ENCODE data around the gene DAG1. TPM values are rescaled to one million over a fixed set of nuclear protein-coding genes. Genes with fewer than 3 reads are reported as not detected.

Gene DAG1
- polyA plus RNA-seq, 1 of the 3 experiments (the other 2 are of a cell fraction) = 54.4 TPM

DNA sequence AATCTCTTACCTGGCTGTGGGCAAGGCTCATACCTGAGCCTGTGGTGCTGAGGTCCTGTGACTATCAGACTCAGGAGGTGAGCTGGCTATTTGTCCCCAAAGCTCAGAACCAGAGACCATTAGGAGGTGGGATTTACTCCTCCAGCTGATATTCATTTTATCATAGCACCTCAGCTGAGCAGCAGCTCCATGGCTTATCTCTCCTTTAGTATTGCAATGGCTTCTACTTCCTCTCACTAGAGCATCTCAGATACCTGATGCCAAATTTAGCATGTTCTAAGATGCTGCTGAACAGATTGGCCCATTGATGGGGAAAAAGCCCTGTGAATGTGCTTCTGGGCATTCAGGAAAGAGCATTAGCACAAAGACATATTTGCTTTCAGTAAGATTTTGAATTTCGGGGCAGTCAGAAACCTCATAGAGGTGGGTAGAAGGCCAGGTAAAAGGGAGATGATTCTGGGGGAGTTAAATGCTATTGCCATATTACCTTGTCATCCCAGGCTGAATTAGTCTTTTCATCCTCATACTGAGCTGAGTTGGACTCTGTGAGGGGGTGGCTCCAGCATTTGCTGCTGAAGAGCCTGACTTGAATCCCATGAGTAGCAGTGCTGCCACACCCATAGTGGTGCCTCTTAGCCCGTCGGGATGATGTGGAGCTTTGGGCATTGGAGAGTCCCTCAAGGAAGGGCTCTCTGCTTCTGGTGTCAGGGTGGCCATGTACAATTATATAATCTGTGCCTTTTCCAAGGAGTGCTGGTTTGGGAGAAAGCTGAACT lies 86.6 kb downstream of the DAG1 start (continued):
- no peak for TF ChIP-seq USF1 (IDR thresholded peaks at IDR 0.05; ENCODE audit: borderline replicate concordance, low read depth)
- TF ChIP-seq FOSL2 (IDR thresholded peaks at IDR 0.05; ENCODE audit: borderline replicate concordance, low read depth) = no peak
- no peak for TF ChIP-seq FOXJ3 (CRISPR knock-in tag; IDR thresholded peaks at IDR 0.05)
- TF ChIP-seq TEAD4 (IDR thresholded peaks at IDR 0.05; ENCODE audit: borderline replicate concordance, insufficient read depth) = no peak
- TF ChIP-seq, protein P1, sequence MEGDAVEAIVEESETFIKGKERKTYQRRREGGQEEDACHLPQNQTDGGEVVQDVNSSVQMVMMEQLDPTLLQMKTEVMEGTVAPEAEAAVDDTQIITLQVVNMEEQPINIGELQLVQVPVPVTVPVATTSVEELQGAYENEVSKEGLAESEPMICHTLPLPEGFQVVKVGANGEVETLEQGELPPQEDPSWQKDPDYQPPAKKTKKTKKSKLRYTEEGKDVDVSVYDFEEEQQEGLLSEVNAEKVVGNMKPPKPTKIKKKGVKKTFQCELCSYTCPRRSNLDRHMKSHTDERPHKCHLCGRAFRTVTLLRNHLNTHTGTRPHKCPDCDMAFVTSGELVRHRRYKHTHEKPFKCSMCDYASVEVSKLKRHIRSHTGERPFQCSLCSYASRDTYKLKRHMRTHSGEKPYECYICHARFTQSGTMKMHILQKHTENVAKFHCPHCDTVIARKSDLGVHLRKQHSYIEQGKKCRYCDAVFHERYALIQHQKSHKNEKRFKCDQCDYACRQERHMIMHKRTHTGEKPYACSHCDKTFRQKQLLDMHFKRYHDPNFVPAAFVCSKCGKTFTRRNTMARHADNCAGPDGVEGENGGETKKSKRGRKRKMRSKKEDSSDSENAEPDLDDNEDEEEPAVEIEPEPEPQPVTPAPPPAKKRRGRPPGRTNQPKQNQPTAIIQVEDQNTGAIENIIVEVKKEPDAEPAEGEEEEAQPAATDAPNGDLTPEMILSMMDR (IDR thresholded peaks at IDR 0.05) = no peak
- no peak for TF ChIP-seq EP300 (IDR thresholded peaks at IDR 0.05; ENCODE audit: borderline replicate concordance in 1 of 2, low read depth in 1 of 2, low read length in 1 of 2)
- TF ChIP-seq TCF12 (IDR thresholded peaks at IDR 0.05) = no peak
- no peak for TF ChIP-seq RXRA (IDR thresholded peaks at IDR 0.05; ENCODE audit: borderline replicate concordance, low read depth)
- no peak for TF ChIP-seq RFX5 (IDR thresholded peaks at IDR 0.05; ENCODE audit: low read length)

DNA sequence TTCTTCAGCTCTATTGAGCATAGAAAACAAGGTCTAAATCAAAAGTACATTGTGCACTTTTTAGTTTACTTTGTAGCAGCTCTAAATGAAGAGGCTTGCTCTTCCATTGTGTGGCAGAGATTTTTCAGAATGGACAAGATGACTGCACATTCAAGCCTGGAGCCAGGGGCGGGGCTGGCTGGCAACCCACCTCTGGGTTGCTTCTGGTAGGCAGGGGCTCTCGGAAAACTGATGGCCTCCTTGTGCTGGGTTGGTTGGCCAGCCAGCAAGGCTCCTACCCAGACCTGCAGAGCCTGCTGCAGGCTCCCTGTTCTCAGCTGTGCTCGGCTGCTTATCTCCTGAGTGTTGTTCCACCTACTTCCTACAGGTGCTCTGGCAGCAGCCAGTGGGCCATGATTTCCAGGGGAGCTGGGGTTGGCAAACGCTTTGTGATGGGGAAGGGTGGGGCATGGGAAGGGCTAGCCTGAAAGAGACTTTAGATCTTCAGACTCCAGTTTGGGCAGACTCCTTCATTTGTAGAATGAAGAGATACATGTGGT lies 93.0 kb downstream of the DAG1 start:
- POLR2A ChIA-PET = no interaction called here
- H2AFZ ChIP-seq (ENCODE audit: low read depth) = no peak overlapping the region
- H3K4me3 ChIP-seq (ENCODE audit: low read depth in 2 of 2, low read length in 1 of 2) = no peak overlapping the region
- H3K27me3 ChIP-seq (ENCODE audit: insufficient read depth) = no peaks in the 10 kb centered on the region
- CTCF ChIA-PET = interaction anchor here (1.2 to 2.7 kb wide), 3 partner anchors 23 to 114 kb away, joined by 4 to 10 read pairs (median 4); no protein-coding TSS in a partner anchor
- WGBS (ENCODE audit: low lambda C conversion rate) = 33% methylated on average over 3 of the region's 4 CpGs
- H3K36me3 ChIP-seq (replicated peaks in 1 of 2; ENCODE audit: control insufficient read depth in 1 of 2, insufficient read depth in 2 of 2, low read length in 1 of 2) = no peaks in the 10 kb centered on the region
- no peak for DNase-seq
- H3K9me3 ChIP-seq = no peaks in the 10 kb centered on the region
- H3K4me2 ChIP-seq = no peak overlapping the region
- H4K20me1 ChIP-seq (ENCODE audit: insufficient read depth) = no peaks in the 10 kb centered on the region
- H3F3A ChIP-seq (replicated peaks; ENCODE audit: insufficient read depth) = no peaks in the 10 kb centered on the region
- H3K9me2 ChIP-seq = no peaks in the 10 kb centered on the region
- peaks cover 0 to 3% of the 10 kb centered on the region in 2 experiments; a peak in 1 of 4 replicates for H3K4me1 ChIP-seq (ENCODE audit: control insufficient read depth in 1 of 2, insufficient read depth in 2 of 2, low read depth in 1 of 2, low read length in 1 of 2)
- no peak overlapping the region for H3K27ac ChIP-seq (ENCODE audit: low read depth in 2 of 2, low read length in 1 of 2)
- H3K9ac ChIP-seq = no peak overlapping the region
- no peaks in the 10 kb centered on the region for H3K79me2 ChIP-seq (ENCODE audit: insufficient read depth)
- TF ChIP-seq RAD21 (IDR thresholded peaks at IDR 0.05; ENCODE audit: low read length) (no peak), SMC3 (IDR thresholded peaks at IDR 0.05; ENCODE audit: low read depth, low read length) (no peak), JUND (IDR thresholded peaks at IDR 0.05) (no peak), REST (IDR thresholded peaks at IDR 0.05; ENCODE audit: low read depth, low read length) (no peak), USF1 (IDR thresholded peaks at IDR 0.05; ENCODE audit: borderline replicate concordance, low read depth) (no peak), ZBTB33 (IDR thresholded peaks at IDR 0.05; ENCODE audit: borderline replicate concordance, low read depth) (no peak), TAF1 (IDR thresholded peaks at IDR 0.05; ENCODE audit: borderline replicate concordance, low read depth, low read length) (no peak), SIN3A (IDR thresholded peaks at IDR 0.05; ENCODE audit: borderline replicate concordance, low read depth, low read length) (no peak), MXI1 (IDR thresholded peaks at IDR 0.05; ENCODE audit: low read depth, low read length) (no peak), FOXM1 (IDR thresholded peaks at IDR 0.05; ENCODE audit: low read depth) (no peak), RFX5 (IDR thresholded peaks at IDR 0.05; ENCODE audit: low read length) (no peak), RCOR1 (IDR thresholded peaks at IDR 0.05; ENCODE audit: low read length) (no peak)

All from SK-N-SH (cell line).